ENCODE results near the gene KLC4. TPM values are rescaled to one million over a fixed set of nuclear protein-coding genes. Genes with fewer than 3 reads are reported as not detected.
A peak's percentile ranks its signal among the peaks of the same experiment; 100 is the strongest.

Gene KLC4
- total and polyA plus RNA-seq, 9 of the 15 experiments (the other 6 are each of a cell fraction or from before 2014, with no cell fraction given) = 1.7 to 16.2 (median 7.7) TPM

GRCh38 chr6:43113431-43114260, 54.2 kb downstream of the KLC4 start (continued):
- TF ChIP-seq USF1 (CRISPR knock-in tag; IDR thresholded peaks at IDR 0.05) (peak; percentile 75), BMI1 (IDR thresholded peaks at IDR 0.05; ENCODE audit: low read length) (no peak)

- Histone ChIP-seq H3K4me3 (no peak overlapping the region), H3K9me1 (ENCODE audit: control insufficient read depth, insufficient read depth, low read length) (no peaks in the 10 kb centered on the region), H3K36me3 (ENCODE audit: control insufficient read depth, insufficient read depth, low read length) (no peaks in the 10 kb centered on the region), H4K20me1 (replicated peaks; ENCODE audit: control insufficient read depth, insufficient read depth, low read length) (no peaks in the 10 kb centered on the region), H3K27me3 (ENCODE audit: control insufficient read depth in 2 of 2, insufficient read depth in 2 of 2, low read length in 2 of 2) (no peaks in the 10 kb centered on the region), H2AFZ (ENCODE audit: low read depth, low read length) (peak overlapping the region; percentile 96), H3K4me1 (replicated peaks in 1 of 2; ENCODE audit: control insufficient read depth in 2 of 2, insufficient read depth in 2 of 2, low read length in 2 of 2) (peaks cover 26 to 27% of the 10 kb centered on the region in 2 experiments), H3K27ac (ENCODE audit: extremely low read depth, low read depth, low read length) (peak overlapping the region; percentile 70), H3K4me2 (ENCODE audit: insufficient read depth, low read length) (peak overlapping the region; percentile 78), H3K79me2 (ENCODE audit: control insufficient read depth, insufficient read depth, low read length) (no peaks in the 10 kb centered on the region), H3K9ac (ENCODE audit: insufficient read depth in 1 of 2, low read depth in 2 of 2, low read length in 2 of 2) (peak overlapping the region; percentile 59 to 69; a peak in 3 of 4 replicates), H3K9me3 (replicated peaks; ENCODE audit: control insufficient read depth, insufficient read depth, low read depth, low read length) (no peaks in the 10 kb centered on the region)
- DNase-seq (ENCODE audit: extremely low read depth in 1 of 4, low spot score in 3 of 4) (peak; percentile 44 to 77 (median 52)), ATAC-seq (peak; percentile 40), FAIRE-seq (peak; percentile 69)
- 12% methylated on average over 6 of the region's 6 CpGs for WGBS (ENCODE audit: insufficient coverage, low coverage, missing lambda C conversion rate)
- POLR2A ChIA-PET = interaction anchor here (0.5 to 2.8 kb wide), 8 partner anchors 8 to 105 kb away, joined by 3 to 27 read pairs (median 4); partner anchors contain the start of gene CUL7
- intact Hi-C loops (cut with micrococcal nuclease) = no loop called here
- BruUV-seq (replicated peaks) = no TSS peak
- in situ Hi-C loops (cut with MboI) = no loop called here
- CTCF ChIA-PET (ENCODE audit: low intra/inter-chr PET ratio) = no interaction called here
- TF ChIP-seq ZNF274 (IDR thresholded peaks at IDR 0.05; ENCODE audit: borderline replicate concordance, low read depth, low read length) (no peak), ZNF146 (CRISPR knock-in tag; IDR thresholded peaks at IDR 0.05; ENCODE audit: unreplicated experiment) (no peak), TOE1 (IDR thresholded peaks at IDR 0.05; ENCODE audit: borderline replicate concordance) (0 out of 2 replicates have a peak, but pooled peaks have one; percentile 35), TOE1 (CRISPR knock-in tag; IDR thresholded peaks at IDR 0.05; ENCODE audit: borderline replicate concordance, low read depth) (no peak), HDAC1 (IDR thresholded peaks at IDR 0.05) (no peak), KLF13 (tag; IDR thresholded peaks at IDR 0.05; ENCODE audit: borderline replicate concordance, low read depth) (peak; percentile 27; the same call in 1 of the 2 replicates), NFRKB (IDR thresholded peaks at IDR 0.05; ENCODE audit: low read depth) (peak; percentile 61), PYGO2 (tag; IDR thresholded peaks at IDR 0.05) (no peak), CBX5 (IDR thresholded peaks at IDR 0.05; ENCODE audit: borderline replicate concordance, low read depth) (peak; percentile 12; the same call in 1 of the 2 replicates), ZNF133 (CRISPR knock-in tag; IDR thresholded peaks at IDR 0.05) (no peak), BACH1 (tag; IDR thresholded peaks at IDR 0.05) (peak; percentile 61; the same call in 1 of the 2 replicates), KAT2B (IDR thresholded peaks at IDR 0.05; ENCODE audit: low read depth, low read length) (no peak), PBX2 (CRISPR knock-in tag; IDR thresholded peaks at IDR 0.05; ENCODE audit: low read depth) (no peak), PBX2 (tag; conservative IDR thresholded peaks at IDR 0.05; ENCODE audit: low read depth) (no peak), SMAD4 (CRISPR knock-in tag; conservative IDR thresholded peaks at IDR 0.05) (peak; percentile 57; the same call in 1 of the 2 replicates)
Measured at GRCh38 chr6:43115365-43115764, 55.9 kb downstream of the KLC4 start.
